Measurements from ENCODE around the gene PTPN6. TPM values are rescaled to one million over a fixed set of nuclear protein-coding genes. Genes with fewer than 3 reads are reported as not detected.
A peak's percentile ranks its signal among the peaks of the same experiment; 100 is the strongest.

The PTPN6 gene
- total and polyA plus RNA-seq, 9 of the 15 experiments (the other 6 are each of a cell fraction or from before 2014, with no cell fraction given) = 1.5 to 5.1 (median 3.9) TPM

DNA sequence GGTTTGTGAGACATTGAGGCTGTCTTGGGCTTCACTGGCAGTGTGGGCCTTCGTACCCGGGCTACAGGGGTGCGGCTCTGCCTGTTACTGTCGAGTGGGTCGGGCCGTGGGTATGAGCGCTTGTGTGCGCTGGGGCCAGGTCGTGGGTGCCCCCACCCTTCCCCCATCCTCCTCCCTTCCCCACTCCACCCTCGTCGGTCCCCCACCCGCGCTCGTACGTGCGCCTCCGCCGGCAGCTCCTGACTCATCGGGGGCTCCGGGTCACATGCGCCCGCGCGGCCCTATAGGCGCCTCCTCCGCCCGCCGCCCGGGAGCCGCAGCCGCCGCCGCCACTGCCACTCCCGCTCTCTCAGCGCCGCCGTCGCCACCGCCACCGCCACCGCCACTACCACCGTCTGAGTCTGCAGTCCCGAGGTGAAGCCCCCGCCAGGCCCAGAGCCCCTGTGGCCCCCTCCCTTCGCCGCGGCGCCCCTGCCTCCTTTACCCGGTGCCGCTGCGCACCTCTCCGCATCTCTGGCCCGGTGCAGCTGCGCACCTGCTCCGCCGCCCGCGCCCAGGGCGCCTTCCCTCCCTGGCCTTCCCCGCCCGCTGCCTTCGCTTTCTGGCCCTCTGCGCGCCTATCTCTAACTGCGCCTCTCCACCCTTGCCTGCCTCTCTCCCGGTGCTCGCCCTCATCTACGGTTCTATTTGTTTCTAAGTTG is 36.8 kb upstream of the PTPN6 start, which contains the start of gene ENO2 (continued):
- TF ChIP-seq YY1 (IDR thresholded peaks at IDR 0.05; ENCODE audit: borderline replicate concordance in 1 of 3, control insufficient read depth in 1 of 3, extremely low read depth in 1 of 3, insufficient read depth in 3 of 3, insufficient read length in 1 of 3, insufficient replicate concordance in 2 of 3, low read depth in 1 of 3, low read length in 2 of 3) = no peak
- no peak for TF ChIP-seq TEAD2 (tag; IDR thresholded peaks at IDR 0.05)
- peak; percentile 72 for TF ChIP-seq CTBP1 (IDR thresholded peaks at IDR 0.05; ENCODE audit: borderline replicate concordance)
- no peak for TF ChIP-seq ZNF217 (CRISPR knock-in tag; IDR thresholded peaks at IDR 0.05)
- no peak for TF ChIP-seq ZFP30 (CRISPR knock-in tag; IDR thresholded peaks at IDR 0.05; ENCODE audit: borderline replicate concordance)
- TF ChIP-seq, protein P1, sequence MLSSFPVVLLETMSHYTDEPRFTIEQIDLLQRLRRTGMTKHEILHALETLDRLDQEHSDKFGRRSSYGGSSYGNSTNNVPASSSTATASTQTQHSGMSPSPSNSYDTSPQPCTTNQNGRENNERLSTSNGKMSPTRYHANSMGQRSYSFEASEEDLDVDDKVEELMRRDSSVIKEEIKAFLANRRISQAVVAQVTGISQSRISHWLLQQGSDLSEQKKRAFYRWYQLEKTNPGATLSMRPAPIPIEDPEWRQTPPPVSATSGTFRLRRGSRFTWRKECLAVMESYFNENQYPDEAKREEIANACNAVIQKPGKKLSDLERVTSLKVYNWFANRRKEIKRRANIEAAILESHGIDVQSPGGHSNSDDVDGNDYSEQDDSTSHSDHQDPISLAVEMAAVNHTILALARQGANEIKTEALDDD (IDR thresholded peaks at IDR 0.05) = no peak
- peak; percentile 38 for TF ChIP-seq POLR2G (IDR thresholded peaks at IDR 0.05; ENCODE audit: low read depth, low read length)
- TF ChIP-seq ZFP36 (IDR thresholded peaks at IDR 0.05; ENCODE audit: low read depth, low read length, partially characterized antibody) = no peak
- no peak for TF ChIP-seq ZNF316 (IDR thresholded peaks at IDR 0.05)
- TF ChIP-seq, protein P2, sequence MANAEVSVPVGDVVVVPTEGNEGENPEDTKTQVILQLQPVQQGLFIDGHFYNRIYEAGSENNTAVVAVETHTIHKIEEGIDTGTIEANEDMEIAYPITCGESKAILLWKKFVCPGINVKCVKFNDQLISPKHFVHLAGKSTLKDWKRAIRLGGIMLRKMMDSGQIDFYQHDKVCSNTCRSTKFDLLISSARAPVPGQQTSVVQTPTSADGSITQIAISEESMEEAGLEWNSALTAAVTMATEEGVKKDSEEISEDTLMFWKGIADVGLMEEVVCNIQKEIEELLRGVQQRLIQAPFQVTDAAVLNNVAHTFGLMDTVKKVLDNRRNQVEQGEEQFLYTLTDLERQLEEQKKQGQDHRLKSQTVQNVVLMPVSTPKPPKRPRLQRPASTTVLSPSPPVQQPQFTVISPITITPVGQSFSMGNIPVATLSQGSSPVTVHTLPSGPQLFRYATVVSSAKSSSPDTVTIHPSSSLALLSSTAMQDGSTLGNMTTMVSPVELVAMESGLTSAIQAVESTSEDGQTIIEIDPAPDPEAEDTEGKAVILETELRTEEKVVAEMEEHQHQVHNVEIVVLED (CRISPR knock-in tag; IDR thresholded peaks at IDR 0.05) = 0 out of 2 replicates have a peak, but pooled peaks have one; percentile 20
- TF ChIP-seq MIER1 (IDR thresholded peaks at IDR 0.05; ENCODE audit: low read depth) = no peak
- no peak for TF ChIP-seq NFXL1 (CRISPR knock-in tag; IDR thresholded peaks at IDR 0.05)
- peak; percentile 23; the same call in 1 of the 2 replicates for TF ChIP-seq JUND (IDR thresholded peaks at IDR 0.05; ENCODE audit: borderline replicate concordance, low read depth, low read length)
- no peak; the same call in 2 of the 3 replicates for TF ChIP-seq JUND (tag; IDR thresholded peaks at IDR 0.05; ENCODE audit: borderline replicate concordance, low read depth, low read length)
- TF ChIP-seq ZKSCAN3 (CRISPR knock-in tag; IDR thresholded peaks at IDR 0.05) = no peak
- TF ChIP-seq CXXC5 (CRISPR knock-in tag; IDR thresholded peaks at IDR 0.05) = peak; percentile 27; the same call in 1 of the 2 replicates
- TF ChIP-seq RBFOX2 (IDR thresholded peaks at IDR 0.05; ENCODE audit: low read depth, low read length) = peak; percentile 29; the same call in 1 of the 2 replicates

All from K562 (cell line).